Ramos (cell line): Measurements from ENCODE around the gene DDX6.
"Not testable (repeated sequence)": the region's sequence is repeated elsewhere in the genome, so short reads cannot be mapped to it uniquely, and the experiment has no call there.

ENCODE experiments used
- in situ Hi-C: fragments of 300-500 bp; cut with MboI; formaldehyde crosslinking; loops from one replicate; pipeline ENCODE4 v1.14.3; 2022; ENCODE audit warnings: low sequenced_read_pairs; ENCODE audit not compliant: unreplicated experiment

DDX6 gene

DNA sequence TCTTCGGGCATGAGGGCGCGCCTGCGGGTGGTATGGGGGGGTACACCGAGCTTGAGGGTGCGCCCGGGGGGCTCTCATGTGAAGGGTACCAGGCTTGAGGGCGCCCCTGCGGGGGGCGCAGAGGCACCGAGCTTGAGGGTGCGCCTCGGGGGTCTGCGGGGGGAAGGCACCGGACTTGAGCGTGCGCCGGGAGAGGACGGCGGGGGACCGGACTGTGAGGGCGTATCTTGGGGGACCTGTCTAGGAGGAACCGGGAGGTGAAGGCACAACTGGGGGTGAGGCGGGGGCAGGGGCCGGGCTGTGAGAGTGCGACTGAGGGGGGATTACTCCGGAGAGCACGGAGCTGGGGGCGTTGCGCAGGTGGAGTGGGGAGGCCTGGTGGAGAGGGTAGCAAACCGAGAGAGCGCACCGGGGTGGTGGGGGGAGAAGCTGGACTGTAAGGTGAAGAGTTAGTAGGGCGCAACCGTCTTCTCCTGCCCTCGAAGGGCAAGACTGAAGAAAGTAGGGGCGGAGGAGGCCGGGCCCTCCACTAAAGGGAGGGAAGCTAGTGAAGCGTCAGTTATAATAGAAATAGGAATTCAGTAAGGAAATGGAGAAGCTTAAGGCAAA lies 1.1 kb upstream of the DDX6 start:
- in situ Hi-C loops: no loop called here

DNA sequence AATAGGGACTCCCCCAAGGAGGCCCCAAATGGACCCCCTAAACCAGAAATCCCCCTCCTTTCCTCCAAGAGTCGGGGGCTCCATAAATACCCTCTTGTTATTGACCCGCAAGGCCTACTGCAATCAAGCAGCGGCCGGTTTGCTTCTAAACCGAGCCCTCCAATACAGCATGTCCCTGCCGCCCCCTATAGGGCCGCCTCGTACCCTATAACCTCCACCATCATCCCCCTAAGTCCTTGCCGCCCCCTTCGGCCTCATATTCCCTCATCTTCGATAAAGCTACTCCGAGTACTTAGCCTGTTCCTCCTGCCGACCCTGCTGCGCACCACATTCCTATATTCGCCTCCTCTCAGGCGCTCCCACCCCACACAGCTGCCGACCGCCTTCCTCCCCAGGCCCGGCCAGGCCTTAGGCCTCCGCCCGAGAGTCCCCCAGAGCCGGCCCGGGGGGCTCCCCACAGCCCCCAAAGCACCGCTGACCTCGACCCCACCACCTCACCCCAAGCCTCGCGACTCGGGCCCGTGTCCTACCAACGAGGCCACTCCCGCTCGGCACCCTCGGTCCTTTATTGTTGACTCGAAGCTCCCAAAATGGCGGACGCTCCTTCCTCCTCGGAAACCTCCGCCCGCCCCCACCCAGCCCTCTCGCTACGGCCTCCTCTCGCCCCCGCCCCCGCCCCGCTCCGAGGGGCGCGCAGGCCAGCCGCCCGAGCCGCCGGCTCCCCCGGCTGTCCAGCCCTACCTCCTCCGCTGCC lies 430 bp downstream of the DDX6 start:
- in situ Hi-C loops: no loop called here

DNA sequence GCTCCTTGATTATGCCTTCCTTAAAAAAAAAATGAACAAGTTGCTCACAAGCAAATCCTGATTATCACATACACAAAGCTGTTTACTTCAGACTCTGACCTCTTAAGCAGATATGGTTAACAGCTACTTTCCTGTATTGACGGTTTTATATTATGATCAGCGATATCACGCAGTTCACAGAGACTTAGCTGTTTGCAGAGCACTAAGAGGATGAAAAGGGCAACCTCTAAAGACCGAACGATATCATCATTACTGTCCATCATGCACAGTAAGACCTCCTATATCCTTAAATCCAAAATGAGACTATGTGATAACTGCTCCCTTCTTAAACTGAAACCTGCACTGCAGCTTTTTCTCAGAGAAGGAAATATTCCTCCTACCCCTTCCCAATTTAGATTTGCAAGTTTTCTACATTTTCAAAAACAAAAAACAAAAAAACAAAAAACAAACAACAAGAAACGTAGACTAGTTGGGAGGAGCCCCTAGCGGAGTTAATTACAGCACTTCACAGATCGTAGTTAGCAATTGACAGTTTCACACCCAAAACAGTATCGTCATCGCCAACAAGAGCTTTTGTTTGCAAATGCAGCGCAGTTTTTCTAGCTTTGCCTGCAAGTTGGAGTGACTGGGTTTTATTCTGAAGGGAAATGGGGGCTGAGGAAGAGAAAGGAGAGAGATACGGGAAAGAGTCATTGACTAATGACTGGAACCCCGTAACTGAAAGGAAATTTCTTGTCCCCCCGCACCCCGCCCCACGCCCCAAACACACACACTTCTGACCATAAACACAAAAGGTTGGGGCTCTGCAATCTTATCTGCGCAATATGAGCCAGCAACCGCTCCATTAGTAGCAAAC lies 1.2 kb downstream of the DDX6 start:
- in situ Hi-C loops: no loop called here

DNA sequence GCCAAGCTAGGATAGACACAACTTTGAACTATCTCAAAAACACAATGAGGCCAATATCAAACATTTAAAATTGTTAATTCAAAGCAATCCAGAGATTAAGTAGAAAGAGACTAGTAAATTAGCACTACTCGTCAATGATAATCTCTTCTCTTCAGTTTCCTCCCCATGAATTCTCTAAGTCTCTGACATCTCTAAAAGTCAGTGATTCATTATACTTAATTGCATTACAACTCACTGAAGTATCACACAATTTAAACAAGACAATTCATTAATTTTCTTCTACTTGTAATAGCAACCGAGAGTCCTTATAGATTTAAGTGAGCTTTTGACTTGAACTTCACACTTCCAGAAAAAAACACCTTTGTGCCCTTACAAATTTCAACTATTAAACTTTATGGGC lies 4.3 kb downstream of the DDX6 start:
- in situ Hi-C loops: no loop called here

DNA sequence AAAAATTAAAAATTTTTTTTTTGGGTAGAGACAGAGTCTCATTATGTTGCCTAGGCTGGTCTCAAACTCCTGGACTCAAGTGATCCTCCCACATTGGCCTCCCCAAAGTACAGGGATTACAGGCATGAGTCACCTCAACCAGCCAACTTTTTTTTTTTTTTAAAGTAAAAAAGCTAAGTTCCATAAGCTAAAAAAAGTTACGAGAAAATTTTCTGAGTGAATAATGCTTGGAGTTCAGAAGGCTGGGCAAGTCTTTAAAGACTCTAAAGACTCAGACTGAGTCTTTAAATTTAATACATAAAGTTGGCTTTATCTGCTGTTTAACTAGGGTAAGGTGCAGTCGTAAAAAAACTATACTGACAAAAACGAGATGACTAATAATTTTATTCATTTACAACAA lies 5.6 kb downstream of the DDX6 start:
- in situ Hi-C loops: no loop called here

DNA sequence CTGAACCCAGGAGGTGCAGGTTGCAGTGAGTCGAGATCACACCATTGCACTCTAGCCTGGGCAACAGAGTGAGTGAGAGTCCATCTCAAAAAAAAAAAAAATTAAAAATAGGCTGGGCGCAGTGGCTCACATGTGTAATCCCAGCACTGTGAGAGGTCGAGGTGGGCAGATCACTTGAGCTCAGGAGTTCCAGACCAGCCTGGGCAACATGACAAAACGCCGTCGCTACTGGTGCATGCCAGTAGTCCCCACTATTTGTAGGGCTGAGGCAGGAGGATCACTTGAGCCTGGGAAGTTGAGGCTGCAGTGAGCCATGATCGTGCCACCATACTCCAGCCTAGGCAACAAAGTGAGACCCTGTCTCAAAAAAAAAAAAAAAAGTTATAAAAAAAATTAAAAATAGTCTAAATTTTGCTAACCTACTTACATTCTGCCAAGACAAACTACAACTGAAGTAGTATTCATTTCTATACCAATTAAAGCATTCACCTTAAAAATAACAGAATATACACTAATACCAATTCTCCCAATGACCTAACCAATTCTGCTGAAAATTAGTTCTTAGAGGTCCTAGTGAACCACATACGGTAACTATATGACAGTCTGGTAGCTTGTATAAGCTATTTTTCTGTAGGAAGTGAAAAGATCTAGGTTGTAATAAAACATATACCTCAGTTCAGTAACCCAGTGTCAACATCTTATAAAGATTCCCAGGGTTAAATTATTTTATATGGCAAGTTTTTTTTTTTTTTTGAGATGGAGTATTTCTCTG lies 7.1 kb downstream of the DDX6 start:
- in situ Hi-C loops: no loop called here

DNA sequence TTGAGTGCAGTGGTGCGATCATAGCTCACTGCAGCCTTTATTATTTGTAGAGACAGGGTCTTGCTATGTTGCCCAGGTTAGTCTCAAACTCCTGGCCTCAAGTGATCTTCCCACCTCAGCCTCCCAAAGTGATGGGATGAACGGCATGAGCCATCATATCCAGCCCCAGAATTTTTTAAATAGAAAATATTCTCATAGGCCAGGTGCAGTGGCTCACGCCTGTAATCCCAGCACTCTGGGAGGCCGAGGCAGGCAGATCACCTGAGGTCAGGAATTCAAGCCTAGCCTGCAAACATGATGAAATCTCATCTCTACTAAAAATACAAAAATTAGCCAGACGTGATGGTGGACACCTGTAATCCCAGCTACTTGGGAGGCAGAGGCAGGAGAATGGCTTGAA lies 7.6 kb downstream of the DDX6 start:
- in situ Hi-C loops: not testable (repeated sequence)

DNA sequence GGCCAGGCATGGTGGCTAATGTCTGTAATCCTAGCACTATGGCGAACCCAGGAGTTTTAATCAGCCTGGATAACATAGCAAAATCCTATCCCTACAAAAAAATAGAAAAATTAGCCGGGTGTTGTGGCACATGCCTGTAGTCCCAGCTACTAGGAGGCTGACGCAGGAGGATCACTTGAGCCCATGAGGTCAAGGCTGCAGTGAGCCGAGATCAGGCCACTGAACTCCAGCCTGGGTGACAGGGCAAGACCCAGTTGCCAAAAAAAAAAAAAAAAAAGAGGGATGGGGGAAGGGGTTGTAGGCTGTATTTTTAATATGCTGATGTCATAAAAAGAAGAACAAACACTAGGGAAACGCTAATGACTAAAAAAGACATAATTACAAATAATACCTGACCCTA lies 12.1 kb downstream of the DDX6 start:
- in situ Hi-C loops: no loop called here

DNA sequence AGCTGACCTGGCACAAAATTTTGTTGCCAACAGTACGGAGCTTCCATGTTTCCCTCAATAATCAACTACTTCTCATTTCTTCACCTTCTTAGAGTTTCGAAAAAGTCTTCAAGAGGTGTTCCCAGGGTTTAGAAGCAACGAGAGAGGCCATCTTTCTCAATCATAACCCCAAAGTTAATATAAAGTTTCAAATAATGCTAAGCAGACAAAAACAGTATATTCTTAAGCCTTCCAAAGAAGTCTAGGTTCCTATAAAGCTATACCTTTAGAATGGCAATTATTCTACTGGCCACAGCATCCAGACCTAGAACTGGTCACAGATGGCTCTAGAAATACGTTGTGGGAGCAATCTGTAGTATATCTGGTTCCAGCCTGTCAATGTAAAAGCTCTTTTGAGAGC lies 16.9 kb downstream of the DDX6 start:
- in situ Hi-C loops: no loop called here

DNA sequence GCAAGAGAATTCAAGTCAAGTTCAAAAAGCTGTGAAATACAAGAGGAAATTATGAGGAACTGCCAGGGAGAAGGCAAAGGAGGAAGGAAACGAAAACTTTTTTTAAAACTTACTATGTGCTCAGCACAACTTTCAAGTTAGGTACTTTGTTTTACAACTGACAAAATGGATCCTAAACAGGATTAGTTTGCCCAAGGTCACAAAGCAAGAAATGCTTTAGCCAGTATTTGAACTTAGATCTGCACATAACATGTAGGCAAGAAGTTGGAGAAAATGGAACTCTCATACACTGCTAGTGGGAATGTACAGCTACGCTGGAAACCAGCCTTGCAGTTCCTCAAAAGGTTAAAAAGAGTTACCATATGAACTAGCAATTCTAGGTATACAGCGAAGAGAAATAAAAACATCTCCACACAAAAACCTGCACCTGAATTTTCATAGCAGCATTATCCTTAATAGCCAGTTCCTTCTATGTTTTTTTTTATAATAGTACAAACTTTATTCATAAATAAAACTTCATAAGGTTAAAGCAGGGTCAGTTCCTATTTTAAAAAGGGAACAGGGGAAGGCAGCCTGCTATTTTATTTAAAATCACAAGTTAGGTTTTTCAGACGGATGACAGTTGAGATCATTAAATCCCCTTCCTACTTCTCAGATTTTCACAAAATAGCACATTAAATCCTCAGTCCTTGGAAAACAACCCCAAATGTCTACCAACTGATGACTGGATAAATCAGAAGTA lies 19.2 kb downstream of the DDX6 start:
- in situ Hi-C loops: no loop called here

DNA sequence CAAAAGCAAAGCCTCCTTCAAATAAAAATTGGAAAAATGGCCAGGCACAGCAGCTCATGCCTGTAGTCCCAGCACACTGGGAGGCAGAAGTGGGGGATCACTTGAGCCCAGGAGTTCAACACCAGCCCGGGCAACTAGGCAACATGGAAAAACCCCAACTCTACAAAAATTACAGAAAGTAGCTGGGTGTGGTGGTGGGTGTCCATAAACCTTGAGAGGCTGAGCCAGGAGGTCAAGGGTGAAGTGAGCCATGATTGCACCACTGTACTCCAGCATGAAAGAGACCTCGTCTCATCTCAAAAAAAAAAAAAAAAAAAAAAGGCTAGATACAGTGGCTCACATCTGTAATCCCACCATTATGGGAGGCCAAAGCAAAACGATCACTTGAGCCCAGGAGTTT lies 22.3 kb downstream of the DDX6 start:
- in situ Hi-C loops: no loop called here

DNA sequence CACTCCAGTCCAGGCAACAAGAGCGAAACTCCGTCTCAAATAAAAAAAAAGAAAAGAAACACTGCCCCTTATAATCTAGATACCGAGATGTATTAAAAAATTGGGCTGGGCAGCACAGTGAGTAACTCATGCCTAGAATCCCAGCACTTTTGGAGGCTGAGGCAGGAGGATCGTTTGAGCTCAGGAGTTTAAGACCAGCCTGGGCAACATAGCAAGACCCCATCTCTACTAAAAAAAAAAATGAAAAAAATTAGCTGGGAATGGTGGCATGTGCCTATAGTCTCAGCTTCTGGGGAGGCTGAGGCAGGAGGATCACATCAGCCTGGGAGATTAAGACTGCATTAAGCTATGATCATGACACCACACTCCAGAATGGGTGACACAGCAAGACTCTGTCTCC lies 24.9 kb downstream of the DDX6 start:
- in situ Hi-C loops: no loop called here

DNA sequence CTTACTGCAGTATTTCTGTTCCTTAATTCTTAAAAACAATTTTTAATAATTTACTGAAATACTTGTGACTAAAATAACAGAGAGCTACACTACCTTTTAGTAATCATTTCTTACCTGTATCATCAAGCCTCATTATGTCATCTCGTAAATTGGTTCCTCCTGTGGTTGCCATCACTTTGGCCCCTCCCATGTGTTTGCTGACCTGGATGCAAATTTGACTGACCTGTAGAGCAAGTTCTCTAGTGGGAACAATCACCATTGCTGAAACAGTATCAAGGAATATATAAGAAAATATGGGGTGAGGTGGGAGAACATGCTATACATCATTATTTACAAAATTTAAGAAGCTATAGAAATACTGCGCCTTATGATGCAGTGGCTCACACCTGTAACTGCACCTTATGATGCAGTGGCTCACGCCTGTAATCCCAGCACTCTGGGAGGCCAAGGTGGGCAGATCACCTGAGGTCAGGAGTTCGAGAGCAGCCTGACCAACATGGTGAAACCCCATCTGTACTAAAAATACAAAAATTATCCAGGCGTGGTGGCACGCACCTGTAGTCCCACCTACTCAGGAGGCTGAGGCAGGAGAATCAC lies 25.8 kb downstream of the DDX6 start:
- in situ Hi-C loops: not testable (repeated sequence)

DNA sequence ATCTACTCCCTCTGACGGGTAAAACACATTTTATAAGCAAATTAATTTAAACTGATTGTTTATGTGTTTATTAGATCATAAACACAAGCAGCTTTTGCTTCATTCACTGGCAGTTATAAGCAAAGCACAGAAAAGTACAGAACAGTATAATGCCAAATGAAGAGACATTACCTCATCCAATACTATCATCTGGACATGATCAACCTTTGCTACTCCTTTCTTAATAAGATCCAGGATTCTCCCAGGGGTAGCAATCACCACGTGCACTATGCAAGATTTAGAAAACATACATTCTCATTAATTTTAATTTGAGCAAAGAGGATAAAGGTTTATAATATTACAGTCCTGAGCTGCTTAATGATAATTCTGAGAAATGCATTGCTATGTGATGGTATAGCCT lies 27.9 kb downstream of the DDX6 start:
- in situ Hi-C loops: no loop called here

DNA sequence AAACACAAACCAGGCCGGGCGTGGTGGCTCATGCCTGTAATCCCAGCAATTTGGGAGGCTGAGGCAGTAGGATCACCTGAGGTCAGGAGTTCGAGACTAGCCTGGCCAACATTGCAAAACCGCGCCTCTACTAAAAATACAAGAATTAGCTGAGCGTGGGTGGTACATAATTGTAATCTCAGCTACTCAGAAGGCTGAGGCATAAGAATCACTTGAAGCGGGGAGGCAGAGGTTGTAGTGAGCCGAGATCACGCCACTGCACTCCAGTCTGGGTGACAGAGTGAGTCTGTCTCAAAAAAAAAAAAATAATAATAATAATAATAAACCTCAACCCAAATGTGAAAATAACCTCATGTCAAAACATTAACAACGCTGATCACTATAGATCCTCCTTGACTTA lies 29.0 kb downstream of the DDX6 start:
- in situ Hi-C loops: not testable (repeated sequence)

DNA sequence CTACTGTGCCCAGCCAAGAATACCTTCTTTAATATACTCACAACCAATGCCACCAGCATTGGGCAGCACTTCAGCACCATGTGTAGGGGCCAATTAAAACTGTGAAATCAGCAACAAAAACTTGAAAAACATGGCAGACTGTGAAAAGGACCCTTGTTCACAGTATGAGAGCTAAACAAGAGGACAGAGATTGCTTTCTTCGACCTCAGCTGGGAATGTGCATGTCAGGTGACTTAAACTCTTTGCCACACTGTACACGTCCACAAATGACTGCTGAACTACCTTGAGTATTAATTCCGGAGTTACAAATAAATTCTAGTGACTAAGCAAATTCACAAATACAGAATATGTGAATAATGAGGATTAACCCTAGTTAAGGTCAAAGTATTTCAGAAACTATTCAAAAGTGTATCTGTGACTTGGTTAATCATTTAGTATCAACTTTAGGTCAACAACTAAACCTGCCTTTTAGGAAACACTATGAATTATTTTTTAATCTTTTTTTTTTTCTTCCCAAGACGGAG lies 33.0 kb downstream of the DDX6 start:
- in situ Hi-C loops: no loop called here

DNA sequence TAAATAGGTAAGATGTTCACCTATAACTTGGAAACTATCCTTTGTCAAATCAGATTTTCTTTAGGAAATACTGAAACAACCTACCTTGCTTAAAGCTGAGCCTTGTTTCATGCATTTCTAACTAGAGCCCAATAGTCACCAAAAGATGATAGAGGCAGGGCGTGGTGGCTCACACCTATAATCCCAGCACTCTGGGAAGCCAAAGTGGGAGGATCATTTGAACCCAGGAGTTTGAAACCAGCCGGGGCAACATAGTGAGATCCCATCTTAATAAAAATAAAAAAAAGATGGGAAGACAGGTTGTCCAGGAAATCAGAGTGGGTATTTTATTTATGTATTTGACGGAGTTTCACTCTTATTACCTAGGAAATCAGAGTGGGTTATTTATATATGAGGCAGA lies 38.3 kb downstream of the DDX6 start:
- in situ Hi-C loops: no loop called here

DNA sequence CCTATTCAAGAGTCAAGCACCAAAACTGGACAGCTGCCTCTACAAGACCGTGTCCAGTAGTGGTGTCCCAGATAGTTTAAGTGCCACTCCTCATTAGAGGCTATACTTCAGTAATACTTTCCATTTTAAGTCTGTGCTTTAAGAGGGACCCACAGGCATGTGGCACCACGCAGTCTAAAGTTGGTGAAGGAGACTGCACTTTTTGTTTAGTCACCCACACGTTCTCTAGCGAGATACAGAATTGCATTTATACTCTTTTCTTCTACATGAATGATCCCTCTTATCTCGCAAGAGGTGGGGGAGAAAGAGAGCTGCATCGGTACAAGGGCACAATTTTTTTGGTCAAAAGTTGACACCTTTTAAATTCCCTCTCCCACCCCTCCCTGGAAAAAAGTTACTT lies 41.5 kb downstream of the DDX6 start:
- in situ Hi-C loops: no loop called here

DNA sequence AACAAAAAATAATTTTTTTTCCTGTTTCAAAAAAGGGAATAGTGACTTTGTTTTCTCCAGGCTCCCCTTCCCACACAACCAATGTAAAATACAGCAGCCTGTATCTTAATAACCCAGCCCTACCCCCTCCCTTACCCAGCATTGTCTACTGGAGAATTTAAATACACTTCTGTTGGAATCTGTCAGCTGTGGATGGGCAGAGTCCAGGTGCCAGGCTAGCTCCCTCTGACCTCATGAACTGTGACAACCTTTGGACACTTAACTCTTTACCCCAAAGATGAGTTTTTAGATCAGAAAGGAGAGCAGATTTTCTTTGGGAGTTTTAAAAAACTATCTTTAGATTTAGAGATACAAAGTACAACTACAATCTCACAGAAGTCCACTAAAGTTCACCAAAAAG lies 42.9 kb downstream of the DDX6 start:
- in situ Hi-C loops: no loop called here
